Islet of Langerhans (tissue), 1 donor: Measurements from ENCODE around the gene TOGARAM2.
A peak's percentile ranks its signal among the peaks of the same experiment; 100 is the strongest.

Experiments
- FAIRE-seq: peaks from one replicate; lab custom pipeline; 2011; peaks lifted over from hg19 to GRCh38; lab: Jason Lieb, UNC

The TOGARAM2 gene

DNA sequence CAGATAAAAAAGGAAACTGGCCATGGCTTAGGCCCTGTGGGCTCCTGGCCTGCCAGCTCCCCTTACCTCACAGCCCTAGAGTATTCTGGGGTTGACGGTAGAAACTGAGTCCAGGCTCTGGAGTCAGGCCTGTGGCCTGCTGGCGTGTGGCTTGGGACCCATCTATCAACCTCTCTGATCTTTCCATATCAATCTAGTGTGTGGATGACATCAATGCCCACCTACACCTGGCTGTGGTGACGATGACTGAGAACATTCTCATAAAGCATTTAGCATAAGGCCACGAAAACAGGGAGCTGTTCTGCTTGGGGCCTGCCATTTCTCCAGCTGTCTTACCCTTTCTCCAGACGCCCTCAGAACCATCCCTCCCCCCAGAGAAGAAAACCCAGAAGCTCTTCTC is 75.4 kb downstream of the TOGARAM2 start:
- FAIRE-seq = no peak

DNA sequence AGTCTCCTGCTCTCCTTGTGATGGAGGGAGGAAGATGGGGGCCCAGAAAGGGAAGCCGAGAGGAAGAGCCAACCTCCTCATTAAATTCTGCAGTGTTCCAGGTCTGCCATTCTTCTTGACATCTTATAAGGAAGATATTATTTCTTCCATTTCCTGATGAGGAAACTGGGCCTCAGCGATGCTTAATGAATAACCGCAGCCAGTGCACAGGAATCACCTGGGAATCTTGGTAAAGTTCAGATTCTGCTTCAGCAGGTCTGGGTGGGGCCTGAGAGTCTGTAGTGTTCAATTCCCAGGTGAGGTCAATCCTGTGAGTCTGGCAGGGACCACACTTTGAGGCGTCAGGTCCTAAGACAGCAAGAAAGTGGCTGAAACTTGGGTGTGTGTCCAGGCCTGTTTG is 75.9 kb downstream of the TOGARAM2 start:
- FAIRE-seq = no peak

DNA sequence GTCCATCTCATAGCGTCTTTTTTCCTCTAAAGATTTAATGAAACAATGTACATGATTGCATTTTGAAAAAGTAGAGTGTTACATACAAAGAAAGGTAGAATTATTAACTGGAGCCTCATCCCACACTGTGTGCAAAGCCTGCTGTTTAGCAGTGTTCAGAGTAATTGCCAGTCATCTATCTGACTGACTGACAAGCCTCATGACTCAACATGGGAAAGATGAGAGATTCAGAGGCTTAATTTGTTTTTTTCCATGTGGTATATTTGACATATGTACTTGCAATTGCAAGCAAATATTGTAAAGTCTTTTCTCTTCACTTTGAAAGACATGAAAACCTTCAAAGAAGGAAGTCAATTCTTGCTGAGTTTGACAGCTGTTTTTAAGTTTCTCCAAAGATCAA is 78.5 kb downstream of the TOGARAM2 start:
- FAIRE-seq = no peak

DNA sequence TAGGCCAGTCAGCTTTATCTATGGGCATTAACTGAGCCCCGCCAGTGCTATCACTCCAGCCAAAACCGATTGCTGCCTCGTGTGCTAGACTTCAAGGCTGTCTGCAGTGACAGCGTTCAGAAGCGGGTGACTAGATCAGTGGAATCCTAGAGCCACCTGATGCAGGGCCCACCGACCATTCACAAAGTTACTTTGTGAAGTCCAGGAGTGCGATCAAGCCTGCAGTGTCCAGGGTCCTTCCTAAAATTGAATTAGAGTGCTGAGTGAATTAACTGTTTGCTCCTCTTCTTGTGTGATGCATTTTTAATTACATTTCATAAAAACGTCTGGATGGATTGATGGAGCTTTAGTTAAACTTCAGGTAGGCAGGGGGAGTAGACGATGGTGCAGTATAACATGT is 79.3 kb downstream of the TOGARAM2 start:
- no peak for FAIRE-seq

DNA sequence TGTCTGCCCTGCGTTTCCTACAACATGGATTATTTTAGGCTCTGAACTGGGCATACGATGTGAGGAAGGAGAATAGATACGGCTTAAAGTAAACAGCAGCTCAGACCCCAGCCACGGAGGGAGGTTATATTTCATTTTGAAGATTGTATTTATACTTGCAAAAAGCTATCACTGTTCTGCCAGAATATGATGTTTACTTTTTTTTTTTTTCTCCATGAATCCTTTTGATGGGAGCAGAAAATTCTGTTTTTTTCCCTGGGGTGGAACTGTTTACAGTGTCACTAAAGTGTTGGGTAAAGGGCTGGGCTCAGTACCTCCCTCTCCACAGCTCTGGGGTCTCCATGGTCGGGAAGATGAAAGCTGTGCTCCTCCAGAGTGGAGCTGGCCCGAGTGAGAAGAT is 80.1 kb downstream of the TOGARAM2 start:
- no peak for FAIRE-seq

DNA sequence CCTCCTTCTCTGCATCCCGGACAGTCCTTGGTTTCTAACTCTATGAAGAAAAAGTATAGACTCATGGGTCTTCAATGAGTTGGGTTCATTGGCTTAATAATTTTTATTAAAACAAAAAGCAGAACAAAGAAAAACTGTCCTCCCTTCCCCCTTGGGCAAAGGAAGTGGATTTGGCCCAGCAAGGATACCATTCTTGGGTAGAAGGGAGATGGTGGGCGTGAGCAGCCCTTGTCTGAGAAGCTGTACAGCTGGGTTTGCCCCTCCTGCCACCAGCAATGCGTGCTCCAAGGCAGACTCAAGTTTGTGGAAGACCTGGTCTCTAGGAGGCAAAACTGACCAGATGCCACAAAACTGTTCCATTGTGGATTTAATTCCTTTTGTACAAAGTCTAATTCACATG is 80.5 kb downstream of the TOGARAM2 start:
- no peak for FAIRE-seq

DNA sequence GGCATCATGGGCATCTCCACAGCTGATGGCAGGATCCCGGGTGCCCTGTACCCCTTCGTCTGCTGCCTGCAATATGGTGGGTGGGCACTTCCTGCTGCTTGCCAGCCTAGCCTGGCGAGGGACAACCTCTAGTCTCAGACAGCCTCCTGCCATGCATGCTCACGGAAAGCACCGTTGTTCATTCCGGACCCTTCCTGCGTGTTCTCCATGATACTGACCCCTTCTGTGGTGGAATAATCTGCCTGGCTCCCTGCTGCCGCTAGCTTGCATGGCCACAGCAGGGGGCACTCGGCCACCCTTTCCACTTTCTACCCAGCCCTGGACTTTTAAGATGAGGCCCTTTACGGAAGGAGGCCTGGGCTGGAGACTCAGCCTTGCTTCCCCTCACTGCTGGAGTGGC is 81.3 kb downstream of the TOGARAM2 start:
- FAIRE-seq = no peak

DNA sequence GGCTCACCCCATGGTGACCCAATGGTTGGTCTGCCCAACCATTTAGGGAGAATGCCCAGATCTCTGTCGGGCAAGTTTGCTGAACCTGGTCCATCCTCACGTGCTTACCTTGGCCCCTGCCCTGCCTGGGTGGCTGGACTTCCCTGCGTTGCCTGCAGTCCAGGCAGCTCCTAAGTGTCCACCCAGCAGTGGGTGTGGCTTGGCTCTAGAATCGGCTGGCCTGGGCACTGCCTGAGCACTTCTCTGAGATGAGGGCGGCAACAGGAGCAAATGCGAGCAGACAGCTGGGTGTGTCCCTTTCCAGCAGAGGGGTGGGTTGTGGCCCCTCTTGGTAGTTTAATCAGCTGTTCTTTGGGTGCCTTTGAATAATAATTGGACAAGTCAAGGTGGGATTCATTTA is 82.0 kb downstream of the TOGARAM2 start:
- FAIRE-seq = no peak

DNA sequence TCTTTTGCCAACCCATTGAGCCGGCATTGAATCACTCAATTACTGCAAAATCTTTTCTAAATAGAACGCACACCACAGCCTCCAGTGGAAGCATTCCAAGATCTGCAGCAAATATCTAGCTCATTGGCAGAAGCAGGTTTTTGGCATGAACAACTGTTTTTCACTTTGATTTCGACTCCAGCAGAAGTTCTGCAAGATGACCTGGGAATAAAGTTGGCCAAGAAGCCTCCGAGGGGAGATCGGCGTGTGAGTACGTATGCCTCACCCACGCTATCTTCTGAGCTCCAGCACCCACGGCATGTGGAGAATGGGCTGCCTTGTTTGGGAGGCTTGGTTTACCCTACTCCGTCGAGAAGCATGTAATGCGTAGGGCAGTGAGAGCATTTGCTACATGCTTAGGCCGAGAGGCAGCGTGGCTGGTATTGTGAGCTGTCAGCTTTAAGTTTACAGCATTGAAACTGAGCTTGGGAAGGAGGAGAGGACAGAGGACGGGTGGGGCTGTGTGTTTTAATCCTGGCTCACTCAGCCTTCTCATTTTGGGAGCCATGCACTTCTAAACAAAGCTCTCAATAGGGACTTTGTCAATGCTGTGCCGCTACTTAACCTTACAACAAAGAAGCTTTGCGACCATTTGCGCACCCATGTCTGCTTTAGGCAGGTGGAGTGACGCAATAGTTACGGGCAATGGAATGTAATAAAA is 82.7 kb downstream of the TOGARAM2 start:
- FAIRE-seq = no peak

DNA sequence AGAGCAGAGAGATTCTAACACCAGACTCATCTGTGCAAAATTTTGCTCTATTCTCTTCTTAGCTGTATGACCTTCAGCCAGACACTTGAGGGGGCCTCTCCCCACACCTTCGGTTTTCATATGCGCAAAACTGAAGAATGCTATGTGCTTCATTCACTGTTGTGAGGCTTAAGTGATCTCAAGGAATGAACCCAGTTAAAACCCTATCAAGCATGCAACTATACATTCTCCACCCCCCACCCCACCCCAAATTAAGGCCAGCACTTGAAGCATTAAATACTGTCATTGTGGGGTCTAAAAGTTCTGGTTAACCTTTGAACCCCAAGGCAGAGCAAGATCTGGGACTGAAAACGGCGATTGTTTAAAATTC is 83.2 kb downstream of the TOGARAM2 start:
- no peak for FAIRE-seq

DNA sequence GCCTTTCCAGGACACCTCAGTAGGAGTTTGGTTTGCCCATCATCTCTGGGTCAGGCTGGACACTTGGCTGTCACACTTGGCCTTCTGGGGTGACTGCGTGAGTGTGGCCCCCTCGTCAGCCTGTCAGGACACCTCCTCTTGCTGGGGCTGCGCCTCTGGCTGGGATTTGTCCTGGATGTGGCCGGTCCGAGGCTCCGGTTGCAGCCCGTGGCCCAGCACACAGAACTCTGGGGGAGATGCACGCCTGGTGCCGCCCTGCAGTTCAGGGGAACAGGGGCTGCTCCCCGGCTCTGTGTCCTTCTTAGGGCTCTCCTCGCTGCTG is 83.6 kb downstream of the TOGARAM2 start:
- no peak for FAIRE-seq

DNA sequence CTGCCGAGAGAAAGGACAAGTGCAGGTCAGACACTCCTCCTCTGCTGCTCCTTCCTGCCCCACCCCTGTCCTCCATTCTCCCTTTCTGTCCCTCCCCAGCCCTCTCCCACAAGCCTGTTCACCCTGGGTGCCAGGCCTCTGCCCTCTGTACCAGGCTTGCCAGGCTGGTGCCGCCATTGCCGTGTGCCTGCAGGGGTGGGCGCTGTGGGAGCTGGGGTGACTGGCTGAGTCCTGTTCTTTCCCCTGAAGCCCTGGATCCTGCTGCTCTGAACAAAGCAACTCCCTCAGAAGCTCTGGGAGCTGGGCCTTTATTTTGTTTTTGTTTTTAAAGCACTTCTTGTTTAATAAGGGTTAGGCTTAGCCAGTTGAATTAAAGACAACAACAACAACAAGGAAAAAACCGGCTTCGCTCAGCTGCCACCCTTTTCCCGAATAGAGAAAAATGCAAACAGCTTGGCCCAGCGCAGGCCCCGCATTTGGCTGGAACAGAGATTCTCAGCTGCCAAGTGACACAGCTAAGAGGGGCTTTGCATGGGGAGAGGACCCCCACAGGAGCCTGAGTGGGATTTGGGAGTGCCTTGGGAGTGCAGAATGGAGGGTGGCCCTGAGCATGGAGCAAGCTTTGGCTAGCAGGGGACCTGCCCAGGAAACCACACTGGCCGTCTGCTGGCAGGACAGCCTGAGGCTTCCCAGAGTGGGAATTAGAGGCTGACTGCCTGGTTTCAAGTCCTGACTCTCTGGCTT is 84.1 kb downstream of the TOGARAM2 start:
- FAIRE-seq = no peak

DNA sequence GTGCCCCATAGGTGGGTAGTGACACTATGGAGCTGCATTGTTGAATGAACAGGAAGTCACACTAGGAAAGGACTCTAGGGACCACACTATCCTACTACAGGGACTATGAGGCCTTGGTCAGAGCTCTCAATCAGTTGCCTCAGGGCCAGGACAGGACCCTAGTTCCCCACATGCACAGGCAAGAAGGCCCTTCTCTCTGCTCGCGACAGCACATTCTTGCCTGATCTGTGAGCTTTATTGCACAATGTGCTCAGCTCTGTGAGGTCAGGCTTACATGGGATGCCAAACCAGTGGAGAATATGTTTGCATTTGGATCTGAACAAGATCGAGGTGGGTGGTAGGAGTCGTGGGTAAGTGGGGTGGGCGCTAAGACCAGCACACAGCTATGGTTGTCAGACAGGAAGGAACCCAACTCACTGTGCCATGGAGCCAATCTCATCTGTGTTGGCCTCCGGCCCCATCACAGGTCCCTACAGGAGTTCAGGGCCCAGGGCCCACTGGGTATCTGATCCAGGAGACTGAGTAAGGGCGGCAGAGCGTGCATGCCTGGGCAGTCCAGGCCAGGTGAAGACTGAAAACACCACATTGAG is 85.3 kb downstream of the TOGARAM2 start:
- FAIRE-seq = no peak

DNA sequence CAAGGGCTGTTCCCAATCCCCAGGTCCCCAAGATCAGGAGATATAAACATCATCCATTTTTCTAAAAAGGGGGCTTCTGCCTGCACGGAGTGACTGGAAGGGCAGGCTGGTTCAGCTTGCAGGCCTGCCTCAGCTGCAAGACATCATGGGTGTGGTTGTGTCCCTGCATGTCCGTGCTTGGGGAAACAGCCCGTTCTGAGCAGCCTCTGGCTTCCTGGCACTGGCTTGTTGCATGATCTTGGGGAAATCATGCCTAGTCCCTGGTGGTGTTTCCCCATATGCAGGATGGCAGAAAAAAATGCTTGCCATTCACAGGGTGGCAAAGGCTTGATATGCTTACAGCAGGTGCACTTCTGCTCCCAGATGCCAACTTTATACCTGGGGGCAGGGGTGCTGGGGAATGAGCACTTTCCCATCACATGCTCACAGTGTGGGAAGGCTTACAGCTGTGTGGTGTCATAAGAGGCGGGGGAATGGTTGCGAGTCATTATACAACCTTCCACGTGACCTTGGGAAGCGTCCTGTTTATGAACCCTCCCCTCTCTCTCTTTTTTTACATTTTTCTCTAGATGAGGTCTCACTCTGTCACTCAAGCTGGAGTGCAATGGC is 86.0 kb downstream of the TOGARAM2 start:
- FAIRE-seq = no peak

DNA sequence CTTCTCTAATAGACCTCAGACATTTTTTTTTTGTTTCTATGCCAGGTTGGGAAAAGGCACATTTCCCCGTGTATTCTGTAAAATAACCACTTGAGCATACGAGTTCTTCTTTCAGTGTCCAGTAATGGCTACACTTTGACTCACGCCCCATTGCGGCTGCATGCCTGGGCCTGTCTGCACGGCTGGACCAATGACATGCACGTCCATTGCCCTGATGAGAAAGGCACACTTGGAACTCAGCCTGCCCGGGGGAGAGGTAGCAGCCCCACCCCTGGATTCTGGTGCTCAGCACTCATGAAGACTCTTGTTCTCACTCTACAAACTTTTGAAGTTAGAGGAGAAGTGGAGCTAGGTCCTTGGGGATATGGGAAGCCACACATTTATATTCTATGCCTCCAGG is 87.4 kb downstream of the TOGARAM2 start:
- no peak for FAIRE-seq

DNA sequence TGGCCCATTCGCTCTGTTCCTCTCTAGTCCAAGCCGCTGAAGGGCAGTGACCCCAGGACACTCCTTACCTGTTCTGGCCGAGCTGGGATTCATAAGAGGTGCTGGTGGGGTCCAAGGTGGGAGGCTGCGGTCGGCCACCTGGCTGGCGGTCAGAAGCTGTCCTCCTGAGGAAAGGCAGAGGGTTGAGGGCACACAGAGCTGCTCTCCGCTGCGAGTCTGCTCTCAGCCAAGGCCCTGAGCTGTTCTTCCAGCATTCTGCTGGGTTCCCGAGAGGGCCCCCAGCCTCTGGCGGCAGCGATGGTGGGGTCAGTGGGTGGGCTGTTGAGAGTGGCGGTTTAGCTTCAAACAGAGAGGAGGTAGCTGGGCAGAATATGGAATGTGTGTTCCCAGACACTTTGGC is 89.4 kb downstream of the TOGARAM2 start:
- FAIRE-seq = no peak

DNA sequence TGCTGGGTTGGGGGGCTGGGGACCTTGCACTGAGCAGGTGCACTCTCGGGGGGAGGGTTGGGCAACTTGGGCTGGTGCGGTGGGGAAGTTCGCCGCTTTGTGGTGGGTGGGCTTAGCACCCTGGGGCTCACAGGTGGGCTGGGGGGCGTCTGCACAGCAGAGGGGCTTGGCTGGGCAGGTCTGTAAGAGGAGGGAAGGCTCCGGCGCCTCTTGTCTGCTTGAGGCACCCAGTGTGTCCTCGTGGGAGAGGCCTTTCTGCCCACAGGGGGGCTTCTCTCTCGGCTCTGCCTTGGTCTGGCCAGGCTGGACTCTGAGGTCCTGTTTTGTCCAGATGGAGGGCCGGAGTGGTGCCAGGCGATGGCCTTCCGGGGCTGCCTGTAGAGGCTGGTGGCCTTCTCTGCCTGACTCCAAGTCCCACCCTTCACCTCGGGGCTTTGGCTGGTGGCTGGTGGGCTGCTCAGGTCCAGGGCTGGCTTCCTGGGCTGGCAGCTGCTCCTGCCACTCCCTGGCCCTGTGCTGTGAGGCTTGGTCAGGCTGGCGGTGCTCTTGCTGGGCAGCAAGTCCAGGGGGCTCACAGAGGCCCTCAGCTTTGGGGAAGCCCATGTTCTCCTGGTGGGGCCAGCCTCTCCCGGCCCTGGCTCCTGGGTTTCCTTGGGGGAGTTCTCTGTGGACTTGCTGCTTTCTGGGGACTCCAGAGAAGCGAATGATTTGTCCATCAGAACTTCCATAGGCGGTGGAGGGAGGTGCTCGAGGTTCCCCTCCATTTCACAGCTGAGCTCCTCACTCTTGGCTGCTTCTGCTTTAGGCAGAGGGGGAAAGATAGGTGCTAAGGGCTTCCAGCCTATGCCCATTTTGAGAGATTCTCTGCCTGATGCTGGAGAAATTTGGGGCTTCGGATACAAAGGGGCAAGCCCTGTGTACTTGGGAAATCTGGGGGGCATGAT is 90.2 kb downstream of the TOGARAM2 start:
- no peak for FAIRE-seq

DNA sequence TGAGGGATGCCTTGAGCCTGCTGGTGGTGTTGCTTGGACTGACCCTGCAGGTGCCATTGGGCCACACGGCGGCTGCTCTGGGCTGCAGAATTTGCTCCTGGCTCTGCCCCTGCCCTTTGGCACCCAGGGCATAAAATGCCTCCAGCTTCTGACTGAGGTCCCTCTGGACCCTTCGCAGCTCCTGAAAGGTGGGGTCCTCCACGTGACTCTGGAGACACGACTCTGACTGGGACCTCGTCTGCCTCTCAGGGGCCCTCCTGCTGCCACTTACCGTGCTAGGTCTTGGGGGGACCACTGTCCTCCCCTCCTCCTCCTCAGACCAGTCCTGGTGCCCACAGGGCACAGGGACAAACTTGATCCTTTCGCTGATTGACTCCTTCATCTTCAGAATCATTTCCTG is 91.2 kb downstream of the TOGARAM2 start:
- FAIRE-seq = no peak

DNA sequence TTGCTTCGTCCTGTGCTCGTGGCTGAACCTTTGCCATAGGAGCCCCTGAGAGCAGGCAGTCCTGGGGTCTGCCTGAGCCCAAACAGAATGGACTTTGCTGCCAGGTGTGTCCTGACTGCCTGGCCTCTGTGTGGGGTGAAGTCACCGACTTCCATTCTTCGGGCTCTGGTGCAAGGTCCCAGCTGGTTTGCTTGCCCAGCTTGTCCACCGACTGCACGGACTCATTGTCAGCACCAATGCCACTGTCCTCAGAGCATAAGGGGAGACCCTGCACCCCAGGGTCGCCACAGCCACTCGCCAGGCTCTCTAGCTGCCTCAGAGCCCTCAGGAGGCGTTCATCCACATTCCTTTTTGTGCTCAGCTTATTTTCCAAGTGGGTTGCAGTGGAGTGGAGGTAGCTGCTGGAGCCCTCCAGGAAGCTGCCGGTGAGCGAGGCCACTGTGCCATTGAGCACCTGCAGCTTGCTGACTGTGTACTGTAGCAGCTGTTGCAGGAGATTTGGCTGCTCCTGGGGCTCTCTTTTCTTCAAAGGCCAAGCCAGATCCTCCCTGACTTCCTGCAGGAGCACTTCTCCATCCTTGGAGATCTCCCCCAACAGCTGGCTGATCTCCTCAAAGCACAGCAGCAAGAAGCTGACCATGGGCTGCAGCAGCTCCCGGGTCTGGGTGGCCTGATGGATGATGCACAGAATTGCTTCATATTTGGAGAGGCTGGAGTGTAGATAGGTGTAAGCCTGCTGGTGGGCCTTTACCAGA is 92.0 kb downstream of the TOGARAM2 start:
- no peak for FAIRE-seq

DNA sequence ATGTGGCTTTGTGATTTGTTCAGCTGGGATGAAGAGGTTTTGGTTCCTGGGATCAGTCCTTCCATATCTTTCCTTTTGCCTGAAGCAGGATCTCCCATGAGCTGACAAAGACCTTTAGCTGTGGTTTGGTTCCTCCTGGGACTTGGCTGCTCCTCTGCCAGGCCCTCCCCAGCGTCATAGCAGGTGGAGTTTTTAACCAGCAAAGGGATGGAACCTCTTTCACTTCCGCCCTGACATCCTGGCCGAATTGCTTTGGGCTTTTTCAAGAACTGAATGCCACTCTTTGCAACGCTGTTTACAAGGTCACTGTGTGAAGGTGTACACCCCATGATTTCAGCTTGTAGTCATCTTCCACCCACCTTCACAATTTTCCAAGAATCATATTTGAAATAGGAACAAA is 92.8 kb downstream of the TOGARAM2 start:
- FAIRE-seq = no peak

DNA sequence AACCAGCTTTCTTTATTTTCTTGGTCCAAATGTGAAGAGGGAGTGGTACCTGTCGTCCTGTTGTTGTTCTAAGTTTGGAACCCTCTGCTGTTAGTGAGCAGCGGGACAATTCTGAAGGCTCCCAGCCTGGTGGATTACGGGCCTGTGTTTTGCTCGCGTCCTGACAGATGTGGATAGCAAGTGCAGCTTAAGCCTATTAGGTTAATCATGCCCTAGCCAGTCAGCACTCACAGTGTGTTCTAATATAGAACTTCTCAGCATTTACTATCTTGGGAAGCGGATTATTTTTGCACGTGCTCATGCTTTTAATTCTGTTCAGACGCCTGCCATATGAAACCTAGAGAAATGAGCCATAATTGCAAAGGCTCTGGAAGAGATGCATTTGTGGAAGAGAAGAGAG is 93.3 kb downstream of the TOGARAM2 start, which contains the start of gene PCARE:
Gene PCARE, minus strand, starts transcription at position 113 of the 400 bp plus-strand sequence. CDS start 262 bp downstream, outside the sequence.
- peak; percentile 30 for FAIRE-seq
